Inflammatory macrophage (primary cell): ENCODE measurements around the gene CYP3A7.
"Not testable (repeated sequence)": the region's sequence is repeated elsewhere in the genome, so short reads cannot be mapped to it uniquely, and the experiment has no call there.

Experiments
- DNase-seq, 2 donors: peaks; one replicate each; pipeline ENCODE4 v3.0.0-alpha.2; 2020 to 2022

Gene CYP3A7

GRCh38 chr7:99666013-99666395, 69.0 kb downstream of the CYP3A7 start:
- peak; percentile 66 to 91 for DNase-seq

GRCh38 chr7:99665312-99666012, 69.5 kb downstream of the CYP3A7 start:
- DNase-seq: peak in 1 of 2 donors; percentile 13

- DNase-seq: not testable (repeated sequence)
Measured at GRCh38 chr7:99657879-99658278, 77.1 kb downstream of the CYP3A7 start.
